ENCODE results near the gene MRPL33.
"Not testable (repeated sequence)": the region's sequence is repeated elsewhere in the genome, so short reads cannot be mapped to it uniquely, and the experiment has no call there.

The MRPL33 gene

DNA sequence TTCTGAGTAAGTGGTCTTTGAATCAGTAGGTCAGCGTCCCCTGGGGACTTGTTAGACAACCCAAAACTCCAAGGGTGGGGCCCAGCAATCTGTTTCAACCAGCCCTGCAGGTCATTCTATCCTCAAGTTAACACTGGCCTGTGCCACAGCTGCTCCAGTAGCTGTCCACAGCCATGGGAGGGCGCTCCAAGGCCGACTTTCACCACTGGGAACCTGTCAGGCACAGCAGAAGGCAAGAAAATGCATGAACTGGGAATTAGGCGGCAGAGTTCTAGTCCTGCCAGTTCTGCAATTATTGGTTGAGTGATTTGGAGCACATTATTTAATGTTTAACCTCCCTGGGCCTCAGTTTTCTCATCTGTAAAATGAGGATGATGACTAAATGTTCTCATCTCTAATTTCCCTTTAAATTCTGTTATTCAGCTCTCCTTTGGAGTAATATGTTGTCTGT lies 17.4 kb upstream of the MRPL33 start:
- DNase-seq (ENCODE audit: low read depth), result no peak
- TF ChIP-seq, protein P1, sequence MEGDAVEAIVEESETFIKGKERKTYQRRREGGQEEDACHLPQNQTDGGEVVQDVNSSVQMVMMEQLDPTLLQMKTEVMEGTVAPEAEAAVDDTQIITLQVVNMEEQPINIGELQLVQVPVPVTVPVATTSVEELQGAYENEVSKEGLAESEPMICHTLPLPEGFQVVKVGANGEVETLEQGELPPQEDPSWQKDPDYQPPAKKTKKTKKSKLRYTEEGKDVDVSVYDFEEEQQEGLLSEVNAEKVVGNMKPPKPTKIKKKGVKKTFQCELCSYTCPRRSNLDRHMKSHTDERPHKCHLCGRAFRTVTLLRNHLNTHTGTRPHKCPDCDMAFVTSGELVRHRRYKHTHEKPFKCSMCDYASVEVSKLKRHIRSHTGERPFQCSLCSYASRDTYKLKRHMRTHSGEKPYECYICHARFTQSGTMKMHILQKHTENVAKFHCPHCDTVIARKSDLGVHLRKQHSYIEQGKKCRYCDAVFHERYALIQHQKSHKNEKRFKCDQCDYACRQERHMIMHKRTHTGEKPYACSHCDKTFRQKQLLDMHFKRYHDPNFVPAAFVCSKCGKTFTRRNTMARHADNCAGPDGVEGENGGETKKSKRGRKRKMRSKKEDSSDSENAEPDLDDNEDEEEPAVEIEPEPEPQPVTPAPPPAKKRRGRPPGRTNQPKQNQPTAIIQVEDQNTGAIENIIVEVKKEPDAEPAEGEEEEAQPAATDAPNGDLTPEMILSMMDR (IDR thresholded peaks at IDR 0.05; ENCODE audit: control insufficient read depth, extremely low read depth, insufficient read depth), result peak; percentile 95
- H3K4me3 ChIP-seq (ENCODE audit: low read depth, low read length), result no peak overlapping the region

DNA sequence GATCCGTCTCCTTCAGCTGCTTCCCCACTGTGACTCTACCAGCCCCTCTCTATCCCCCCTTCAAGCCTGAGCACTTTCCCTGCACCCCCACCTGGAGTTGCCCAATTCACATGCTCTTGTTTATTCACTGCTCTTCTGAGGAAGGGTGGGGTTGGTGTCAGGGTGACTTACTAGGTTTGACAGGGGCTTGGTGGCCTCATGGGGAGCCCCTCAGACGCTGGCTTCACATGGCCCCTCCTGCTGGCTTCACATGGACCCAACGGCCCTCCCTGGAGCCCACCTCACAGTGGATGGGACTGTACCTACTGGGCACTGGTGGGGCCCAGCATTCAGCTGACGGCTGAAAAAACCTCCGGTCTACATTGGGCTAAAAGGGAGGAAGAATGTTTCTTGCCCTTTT lies 16.7 kb upstream of the MRPL33 start:
- no peak for DNase-seq (ENCODE audit: low read depth)
- TF ChIP-seq, protein P1 (IDR thresholded peaks at IDR 0.05; ENCODE audit: control insufficient read depth, extremely low read depth, insufficient read depth), result no peak
- H3K4me3 ChIP-seq (ENCODE audit: low read depth, low read length), result no peak overlapping the region

GRCh38 chr2:27756091-27756490 lies 15.4 kb upstream of the MRPL33 start:
- TF ChIP-seq, protein P1 (IDR thresholded peaks at IDR 0.05; ENCODE audit: control insufficient read depth, extremely low read depth, insufficient read depth), result no peak
- DNase-seq (ENCODE audit: low read depth), result no peak
- H3K4me3 ChIP-seq (ENCODE audit: low read depth, low read length), result no peak overlapping the region

- H3K4me3 ChIP-seq (ENCODE audit: low read depth, low read length), result no peak overlapping the region
- TF ChIP-seq, protein P1 (IDR thresholded peaks at IDR 0.05; ENCODE audit: control insufficient read depth, extremely low read depth, insufficient read depth), result no peak
- no peak for DNase-seq (ENCODE audit: low read depth)
These were observed 14.7 kb upstream of the MRPL33 start for GRCh38 chr2:27756544-27757498.

GRCh38 chr2:27762951-27763906 lies 8.3 kb upstream of the MRPL33 start:
- DNase-seq (ENCODE audit: low read depth), result no peak
- TF ChIP-seq, protein P1 (IDR thresholded peaks at IDR 0.05; ENCODE audit: control insufficient read depth, extremely low read depth, insufficient read depth), result no peak
- no peak overlapping the region for H3K4me3 ChIP-seq (ENCODE audit: low read depth, low read length)

- no peak for DNase-seq (ENCODE audit: low read depth)
- TF ChIP-seq, protein P1 (IDR thresholded peaks at IDR 0.05; ENCODE audit: control insufficient read depth, extremely low read depth, insufficient read depth), result no peak
- no peak overlapping the region for H3K4me3 ChIP-seq (ENCODE audit: low read depth, low read length)
These were observed 7.6 kb upstream of the MRPL33 start for GRCh38 chr2:27763907-27764267.

- not testable (repeated sequence) for H3K4me3 ChIP-seq (ENCODE audit: low read depth, low read length); DNase-seq (ENCODE audit: low read depth)
These were observed 7.0 kb upstream of the MRPL33 start for GRCh38 chr2:27764526-27764925.

Measured in LNCaP clone FGC (cell line).